Right ventricle myocardium inferior (tissue), 1 donor: ENCODE results near the gene SCRT2. TPM values are rescaled to one million over a fixed set of nuclear protein-coding genes. Genes with fewer than 3 reads are reported as not detected.

Experiments
- ATAC-seq: fragments of 200-7000 bp; cut with Tn5 transposase; one replicate; pipeline ENCODE4 v1.9.1; 2020; ENCODE audit warnings: mild to moderate bottlenecking, moderate library complexity
- DNase-seq: peaks from one replicate; pipeline ENCODE4 v3.0.0; 2021; ENCODE audit errors: missing footprints
- intact Hi-C: fragments of 100-400 bp; cut with DNase I; formaldehyde crosslinking; loops from one replicate; pipeline ENCODE4 v1.11.0; 2022
- total RNA-seq: library from RNA; stranded (reverse); fragmentation: NEBNext Ultra II Directional; extraction: Animal tissue kit (Norgen Biotek cat#: 25700); gene quantifications from one replicate; pipeline ENCODE4 v1.2.1, GENCODE V29; 2021
- donor health status: DM: no; HTN: yes; CAD: no; lungs with severe emphysema.

The SCRT2 gene
- total RNA-seq, 1 donor from 2014 or later, result not detected

DNA sequence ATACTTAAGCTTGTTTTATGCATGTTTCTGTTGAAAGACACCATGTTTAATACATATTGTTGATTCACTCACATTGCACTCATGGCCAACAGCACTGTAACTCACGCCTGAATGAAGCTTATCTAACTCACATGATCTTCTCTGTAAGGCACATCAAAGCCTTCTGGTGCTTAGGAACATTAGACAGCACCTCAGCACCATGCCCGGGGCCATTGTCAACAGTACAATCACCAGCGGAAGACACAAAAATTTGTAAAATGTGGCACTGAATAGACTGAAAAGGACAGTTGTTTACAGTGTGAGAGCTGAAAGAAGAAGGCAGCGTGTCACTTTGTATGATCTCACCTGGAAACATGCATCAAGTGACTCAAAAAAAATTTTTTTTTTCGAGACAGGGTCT is 56.6 kb downstream of the SCRT2 start:
- intact Hi-C loops, result loop anchor here (1.0 kb wide), 1 partner anchor 8 kb away; no protein-coding TSS in a partner anchor
- no peak for DNase-seq

DNA sequence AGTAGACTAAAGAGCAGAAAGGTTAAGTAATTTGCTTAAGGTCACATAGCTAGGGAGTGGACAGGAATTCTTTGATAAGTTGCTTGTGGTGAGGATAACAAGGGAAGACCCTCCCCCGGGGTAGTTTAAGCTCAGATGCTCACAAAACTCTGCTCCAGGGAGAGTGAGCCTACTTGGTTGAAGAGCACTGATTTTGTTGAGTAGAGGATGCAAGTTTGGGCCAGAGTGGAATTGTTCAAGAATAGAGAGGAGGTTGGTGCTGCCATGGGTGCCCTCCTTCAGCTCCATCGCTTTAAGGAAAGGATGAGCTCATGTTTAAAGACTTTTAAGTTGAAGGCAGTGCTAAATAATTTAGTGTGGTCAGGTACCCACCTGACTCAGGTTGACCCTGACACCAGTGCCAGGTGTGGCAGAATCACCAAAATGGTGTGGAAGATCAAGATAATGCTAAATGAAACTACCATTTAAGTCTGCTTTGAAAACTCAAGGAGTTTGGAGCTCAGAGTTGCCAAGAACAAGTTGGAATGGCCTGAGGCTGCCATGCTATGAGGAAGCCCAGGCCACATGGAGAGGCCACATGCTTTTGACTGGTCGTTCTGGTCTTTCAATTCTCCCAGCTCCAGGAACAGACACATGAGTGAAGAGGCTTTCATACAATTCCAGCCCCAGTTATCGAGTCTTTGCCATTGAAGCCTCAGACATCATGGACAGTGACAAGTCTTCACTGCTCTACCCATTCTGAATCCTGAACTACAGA is 57.5 kb downstream of the SCRT2 start:
- no peak for ATAC-seq
- intact Hi-C loops, result no loop called here
- no peak for DNase-seq

More for the DNA sequence above, 56.6 kb downstream of the SCRT2 start:
- no peak for ATAC-seq

DNA sequence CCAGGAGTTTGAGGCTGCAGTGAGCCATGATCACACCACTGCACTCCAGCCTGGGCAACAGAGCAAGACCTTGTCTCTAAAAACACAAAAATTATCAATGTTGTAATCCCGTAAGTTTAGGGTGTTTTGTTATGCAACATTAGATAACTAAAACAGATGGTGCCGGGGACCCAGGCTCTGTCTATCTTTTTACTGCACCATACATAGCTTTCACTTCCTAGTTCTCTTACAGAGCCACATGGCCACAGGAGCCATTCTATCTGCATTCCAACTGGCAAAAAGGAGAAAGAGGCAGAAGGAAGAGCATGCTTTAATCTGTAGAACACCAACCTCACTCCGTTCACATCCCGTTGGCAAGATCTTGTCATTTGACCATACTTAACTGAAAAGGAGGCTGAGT is 60.1 kb downstream of the SCRT2 start:
- intact Hi-C loops, result no loop called here
- no peak for ATAC-seq
- DNase-seq, result no peak

DNA sequence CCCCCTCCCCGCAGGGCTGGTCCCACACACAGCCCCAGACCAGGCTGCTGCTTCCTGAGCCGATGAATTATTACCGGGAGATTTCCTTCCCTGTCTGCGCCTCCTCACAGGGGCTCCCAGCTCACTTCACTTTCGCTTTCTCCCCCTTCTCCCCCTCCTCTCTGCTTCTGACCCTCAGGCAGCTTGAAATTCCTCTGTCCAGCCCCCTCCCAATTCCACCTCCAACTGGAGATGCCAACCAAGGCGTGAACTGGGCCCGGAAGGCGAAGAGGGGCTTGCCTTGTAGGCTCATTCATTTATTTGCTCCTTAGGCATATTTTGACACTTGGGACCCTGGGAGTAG is 63.8 kb downstream of the SCRT2 start:
- ATAC-seq, result no peak
- intact Hi-C loops, result loop anchor here (1.0 to 2.0 kb wide), 2 partner anchors 7 to 33 kb away; no protein-coding TSS in a partner anchor

More for the DNA sequence above, 63.8 kb downstream of the SCRT2 start:
- DNase-seq, result no peak

Other genes with a start within 250 kb of the SCRT2 start
- gene TBC1D20, start 213.3 kb downstream of the SCRT2 start, total RNA-seq, result 25.2 TPM
- gene CSNK2A1, start 132.0 kb downstream of the SCRT2 start, total RNA-seq, result 111 TPM
- gene TCF15, start 65.5 kb downstream of the SCRT2 start, total RNA-seq, result 13.1 TPM
- gene SRXN1, start 22.6 kb downstream of the SCRT2 start, total RNA-seq, result 40.4 TPM
- 2.7 TPM for gene SLC52A3, start 92.7 kb upstream of the SCRT2 start, total RNA-seq
- 2.6 TPM for gene FAM110A, start 157.9 kb upstream of the SCRT2 start, total RNA-seq
- gene ANGPT4, start 240.5 kb upstream of the SCRT2 start, total RNA-seq, result 0.05 TPM